ELF-1 (cell line): ENCODE results near the gene PRDX3.
A peak's percentile ranks its signal among the peaks of the same experiment; 100 is the strongest.
"Not testable (repeated sequence)": the region's sequence is repeated elsewhere in the genome, so short reads cannot be mapped to it uniquely, and the experiment has no call there.

Experiments used
- DNase-seq: peaks from one replicate; pipeline ENCODE4 v3.0.0-alpha.2; 2016; ENCODE audit warnings: low read depth, low spot score

The PRDX3 gene

DNA sequence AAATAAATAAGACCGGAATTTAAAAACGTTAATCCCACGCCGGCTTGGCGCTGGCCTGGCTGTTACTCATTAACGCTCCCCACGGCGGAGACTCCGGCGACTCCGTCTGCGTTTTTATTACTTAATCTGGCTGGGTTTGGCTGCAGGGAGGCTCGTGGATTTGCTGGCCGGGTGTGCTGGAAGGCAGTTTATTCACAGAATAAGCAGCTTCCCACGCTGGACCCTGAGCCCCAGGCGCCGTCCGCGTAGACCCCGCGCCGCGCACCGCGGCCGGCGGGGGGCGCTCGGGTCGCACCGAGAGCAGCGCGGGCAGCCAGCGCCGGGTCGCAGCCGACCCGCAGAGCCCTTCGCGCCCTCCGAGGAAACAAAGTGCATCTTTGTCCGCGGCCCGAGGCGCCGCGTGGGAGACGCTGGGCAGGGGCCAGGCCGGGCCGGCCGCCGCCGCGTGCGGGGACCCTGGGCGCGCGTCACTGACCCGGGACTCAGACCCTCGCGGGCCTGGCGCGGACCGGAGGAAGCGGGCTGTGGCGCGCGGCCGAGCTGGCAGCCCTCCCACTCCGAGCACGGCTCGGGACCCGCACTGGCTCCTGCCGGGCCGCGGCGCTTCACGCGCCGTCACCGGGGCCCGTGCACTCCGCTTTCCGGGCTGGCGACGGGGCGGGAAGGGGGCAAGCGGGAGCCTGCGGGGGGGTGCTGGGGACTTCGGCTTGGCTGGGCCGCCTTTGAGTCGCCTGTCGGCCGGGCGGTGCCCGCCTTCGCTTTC is 28.2 kb upstream of the PRDX3 start:
- peak; percentile 82 for DNase-seq

- DNase-seq = no peak
These were observed 27.4 kb upstream of the PRDX3 start for GRCh38 chr10:119205894-119206602.

- no peak for DNase-seq
These were observed 24.4 kb upstream of the PRDX3 start for GRCh38 chr10:119203006-119203405.

- no peak for DNase-seq
These were observed 22.6 kb upstream of the PRDX3 start for GRCh38 chr10:119201233-119201632.

DNA sequence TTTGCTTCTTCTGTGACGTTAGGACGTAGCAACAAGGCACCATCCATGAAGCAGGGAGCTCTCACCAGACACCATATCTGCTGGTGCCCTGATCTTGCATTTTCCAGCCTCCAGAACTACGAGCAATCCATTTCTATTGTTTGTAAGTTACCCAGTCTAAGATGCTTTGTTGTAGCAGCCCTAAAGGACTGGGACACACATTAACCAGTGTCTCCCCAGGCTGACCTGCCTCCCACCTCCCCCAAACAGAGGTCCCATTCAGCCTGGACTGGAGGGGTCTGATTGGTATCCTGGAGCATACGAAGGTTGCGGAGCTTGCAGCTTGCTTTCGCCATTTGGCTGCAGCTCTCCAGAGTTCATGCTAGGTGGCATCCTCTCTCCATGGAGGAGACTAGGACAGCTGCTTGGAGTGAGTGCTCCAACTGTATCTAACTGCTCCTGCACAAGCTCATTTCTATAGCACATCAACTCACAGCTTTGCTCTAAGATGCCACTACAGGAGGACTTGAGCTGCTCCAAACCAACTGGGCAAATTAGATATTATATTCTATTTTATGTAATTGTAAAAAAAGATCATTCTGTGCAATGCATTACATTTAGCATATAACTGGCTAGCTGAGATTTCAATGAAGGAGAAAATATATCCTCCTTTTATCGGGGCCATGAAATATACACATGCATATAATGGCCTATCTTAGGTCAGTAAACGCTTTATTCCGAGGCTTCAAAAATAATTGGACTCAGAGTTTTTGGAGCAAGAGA is 20.8 kb upstream of the PRDX3 start:
- peak; percentile 71 for DNase-seq

- DNase-seq = no peak
These were observed 19.8 kb upstream of the PRDX3 start for GRCh38 chr10:119198438-119198837.

DNA sequence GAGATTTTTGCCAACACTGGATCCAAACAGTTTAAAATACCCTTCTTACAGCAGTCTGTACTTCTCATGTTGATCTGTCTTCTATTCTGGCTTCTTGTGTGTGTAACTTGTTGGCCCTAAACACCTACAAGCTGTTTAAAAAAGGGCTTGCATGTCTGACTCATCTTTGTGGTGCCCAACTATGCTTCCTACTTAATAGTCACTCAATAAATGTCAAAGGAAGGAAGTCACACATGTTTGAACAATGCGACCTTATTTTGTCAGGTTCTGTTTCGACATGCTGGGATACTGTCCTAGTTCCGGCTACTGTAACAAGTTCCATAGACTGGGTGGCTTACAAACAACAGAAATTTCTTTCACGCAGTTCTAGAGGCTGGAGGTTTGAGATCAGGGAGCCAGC is 19.3 kb upstream of the PRDX3 start:
- no peak for DNase-seq

DNA sequence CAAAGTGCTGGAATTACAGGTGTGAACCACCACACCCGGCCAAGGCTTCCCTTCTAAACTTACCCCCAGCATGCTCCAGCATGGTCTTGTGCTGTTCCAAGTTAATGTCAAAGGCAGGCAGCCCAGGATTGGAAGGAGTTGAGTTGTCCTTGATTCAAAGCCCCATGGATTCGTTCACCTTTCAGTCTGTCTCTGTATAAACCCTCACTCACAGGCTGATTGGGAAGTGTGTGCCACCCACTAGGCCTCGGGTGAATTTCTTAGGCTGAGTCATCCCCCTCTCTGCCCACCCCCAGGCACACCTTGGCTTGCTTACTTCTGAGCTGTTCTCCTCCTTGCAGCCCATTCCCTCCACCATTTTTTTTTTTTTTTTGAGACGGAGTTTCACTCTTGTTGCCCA is 13.3 kb upstream of the PRDX3 start:
- peak; percentile 67 for DNase-seq

GRCh38 chr10:119190954-119191785 is 12.6 kb upstream of the PRDX3 start:
- DNase-seq = no peak

GRCh38 chr10:119190353-119190752 is 11.7 kb upstream of the PRDX3 start:
- DNase-seq = peak; percentile 81

- peak; percentile 33 for DNase-seq
These were observed 11.2 kb upstream of the PRDX3 start for GRCh38 chr10:119189811-119190282.

GRCh38 chr10:119183664-119184412 is 5.2 kb upstream of the PRDX3 start:
- no peak for DNase-seq

DNA sequence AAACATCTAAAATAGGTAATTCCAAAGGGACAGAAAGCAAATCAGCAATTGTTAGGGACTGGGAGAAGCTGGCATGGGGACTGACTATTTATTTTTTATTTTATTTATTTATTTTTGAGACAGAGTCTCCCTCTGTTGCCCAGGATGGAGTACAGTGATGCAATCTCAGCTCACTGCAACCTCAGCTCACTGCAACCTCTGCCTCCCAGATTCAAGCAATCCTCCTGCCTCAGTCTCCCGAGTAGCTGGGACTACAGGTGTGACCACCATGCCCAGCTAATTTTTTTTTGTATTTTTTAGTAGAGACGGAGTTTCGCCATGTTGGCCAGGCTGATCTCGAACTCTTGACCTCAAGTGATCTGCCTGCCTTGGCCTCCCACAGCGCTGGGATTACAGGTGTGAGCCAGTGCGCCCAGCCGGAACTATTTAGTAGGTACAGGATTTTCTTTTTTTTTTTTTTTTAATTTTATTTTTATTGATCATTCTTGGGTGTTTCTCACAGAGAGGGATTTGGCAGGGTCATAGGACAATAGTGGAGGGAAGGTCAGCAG is 2.3 kb upstream of the PRDX3 start:
- DNase-seq = not testable (repeated sequence)

GRCh38 chr10:119177708-119178371 is 772 bp downstream of the PRDX3 start:
- no peak for DNase-seq

- DNase-seq = no peak
These were observed 2.4 kb downstream of the PRDX3 start for GRCh38 chr10:119176166-119176565.

DNA sequence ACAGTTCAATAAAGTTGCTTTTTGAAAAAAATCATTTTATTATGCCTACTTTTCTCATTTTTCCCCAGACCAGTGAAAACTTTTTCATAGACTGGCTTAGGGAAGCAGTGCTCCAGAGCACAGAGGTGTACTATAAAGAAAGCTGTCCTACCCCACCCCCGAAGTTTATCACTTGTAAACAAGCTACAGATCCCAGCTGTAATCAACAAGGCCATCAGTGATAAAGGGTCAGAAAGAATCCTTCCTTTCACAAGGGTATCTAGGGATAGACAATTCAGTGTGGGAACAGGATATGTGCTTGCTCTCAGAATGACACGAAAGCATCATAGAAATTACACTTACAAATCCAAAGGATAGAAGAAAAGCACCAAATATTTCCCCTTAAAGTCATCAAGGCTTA is 4.5 kb downstream of the PRDX3 start:
- DNase-seq = no peak

- DNase-seq = no peak
These were observed 11.6 kb downstream of the PRDX3 start for GRCh38 chr10:119167041-119167440.

- peak; percentile 8 for DNase-seq
These were observed 12.0 kb downstream of the PRDX3 start for GRCh38 chr10:119166564-119166963.

GRCh38 chr10:119166118-119166500 is 12.5 kb downstream of the PRDX3 start:
- DNase-seq = no peak
